Cortex of kidney (tissue), 1 donor: ENCODE data around the gene TMEM42.

Source experiments
- DNase-seq: peaks from one replicate; lab custom pipeline; 2025; lab: John Stamatoyannopoulos, UW

Gene TMEM42

DNA sequence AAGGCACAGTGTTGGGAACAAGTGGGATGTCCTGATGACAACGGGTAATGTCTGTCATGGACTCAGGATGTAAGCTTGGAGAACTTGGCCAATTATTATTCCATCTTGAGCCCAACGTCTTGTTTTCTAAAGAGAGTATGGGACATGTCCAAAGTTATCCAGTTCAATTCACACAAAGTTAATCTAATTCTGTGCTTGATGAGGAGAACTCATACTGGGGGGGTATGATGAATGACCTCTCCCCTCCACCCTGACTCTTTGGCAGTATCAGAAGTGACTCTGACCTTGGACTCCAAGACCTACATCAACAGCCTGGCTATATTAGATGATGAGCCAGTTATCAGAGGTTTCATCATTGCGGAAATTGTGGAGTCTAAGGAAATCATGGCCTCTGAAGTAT, 49.0 kb downstream of the TMEM42 start:
- DNase-seq, result no peak

- no peak for DNase-seq
Observed at GRCh38 chr3:44913868-44914468, 52.3 kb downstream of the TMEM42 start.

DNA sequence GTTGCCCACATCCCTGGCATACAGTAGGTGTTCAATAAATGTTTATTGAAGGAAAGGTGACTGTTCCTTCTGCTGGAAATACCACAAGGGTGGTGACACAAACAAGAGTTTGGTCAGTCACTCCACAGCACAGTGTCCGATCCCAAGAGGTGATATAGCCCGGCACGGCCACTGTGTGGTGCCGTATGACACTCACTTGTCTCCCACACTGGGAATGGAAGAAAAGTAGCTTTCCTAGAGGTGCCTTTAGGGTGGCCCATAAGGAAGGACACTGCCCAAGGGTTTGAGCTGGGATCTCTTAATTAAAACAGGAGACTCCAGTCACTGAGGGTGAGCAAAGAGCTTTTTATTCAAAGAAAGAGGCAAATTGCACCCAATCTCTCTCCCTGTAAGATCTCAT, 53.2 kb downstream of the TMEM42 start:
- no peak for DNase-seq
